ENCODE data around the gene SPATA13. TPM values are rescaled to one million over a fixed set of nuclear protein-coding genes. Genes with fewer than 3 reads are reported as not detected.

The SPATA13 gene
- total and polyA plus RNA-seq, 10 of the 15 experiments (the other 5 are each of a cell fraction or from before 2014, with no cell fraction given) = 2.4 to 11.1 (median 10.2) TPM

DNA sequence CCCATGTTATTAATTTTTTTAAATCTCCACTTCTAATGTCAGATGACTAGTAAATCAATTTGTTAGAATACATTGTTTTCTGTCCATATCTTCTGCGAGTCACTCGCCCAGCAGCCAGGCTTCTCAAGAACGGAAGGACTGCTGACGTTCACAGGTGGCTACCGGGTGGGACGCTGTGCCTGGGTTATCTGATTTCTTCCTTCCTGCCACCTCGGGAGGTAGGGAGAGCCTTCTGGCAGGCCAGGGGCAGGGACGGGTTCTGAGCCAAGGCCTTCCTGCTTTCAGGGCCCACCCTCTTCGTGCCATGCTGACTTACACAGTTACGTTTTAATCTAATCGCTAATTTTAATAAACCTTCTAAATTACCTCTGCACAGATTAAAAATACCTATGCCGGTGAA lies 140.9 kb downstream of the SPATA13 start (continued):
- TF ChIP-seq, protein P1, sequence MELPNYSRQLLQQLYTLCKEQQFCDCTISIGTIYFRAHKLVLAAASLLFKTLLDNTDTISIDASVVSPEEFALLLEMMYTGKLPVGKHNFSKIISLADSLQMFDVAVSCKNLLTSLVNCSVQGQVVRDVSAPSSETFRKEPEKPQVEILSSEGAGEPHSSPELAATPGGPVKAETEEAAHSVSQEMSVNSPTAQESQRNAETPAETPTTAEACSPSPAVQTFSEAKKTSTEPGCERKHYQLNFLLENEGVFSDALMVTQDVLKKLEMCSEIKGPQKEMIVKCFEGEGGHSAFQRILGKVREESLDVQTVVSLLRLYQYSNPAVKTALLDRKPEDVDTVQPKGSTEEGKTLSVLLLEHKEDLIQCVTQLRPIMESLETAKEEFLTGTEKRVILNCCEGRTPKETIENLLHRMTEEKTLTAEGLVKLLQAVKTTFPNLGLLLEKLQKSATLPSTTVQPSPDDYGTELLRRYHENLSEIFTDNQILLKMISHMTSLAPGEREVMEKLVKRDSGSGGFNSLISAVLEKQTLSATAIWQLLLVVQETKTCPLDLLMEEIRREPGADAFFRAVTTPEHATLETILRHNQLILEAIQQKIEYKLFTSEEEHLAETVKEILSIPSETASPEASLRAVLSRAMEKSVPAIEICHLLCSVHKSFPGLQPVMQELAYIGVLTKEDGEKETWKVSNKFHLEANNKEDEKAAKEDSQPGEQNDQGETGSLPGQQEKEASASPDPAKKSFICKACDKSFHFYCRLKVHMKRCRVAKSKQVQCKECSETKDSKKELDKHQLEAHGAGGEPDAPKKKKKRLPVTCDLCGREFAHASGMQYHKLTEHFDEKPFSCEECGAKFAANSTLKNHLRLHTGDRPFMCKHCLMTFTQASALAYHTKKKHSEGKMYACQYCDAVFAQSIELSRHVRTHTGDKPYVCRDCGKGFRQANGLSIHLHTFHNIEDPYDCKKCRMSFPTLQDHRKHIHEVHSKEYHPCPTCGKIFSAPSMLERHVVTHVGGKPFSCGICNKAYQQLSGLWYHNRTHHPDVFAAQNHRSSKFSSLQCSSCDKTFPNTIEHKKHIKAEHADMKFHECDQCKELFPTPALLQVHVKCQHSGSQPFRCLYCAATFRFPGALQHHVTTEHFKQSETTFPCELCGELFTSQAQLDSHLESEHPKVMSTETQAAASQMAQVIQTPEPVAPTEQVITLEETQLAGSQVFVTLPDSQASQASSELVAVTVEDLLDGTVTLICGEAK (IDR thresholded peaks at IDR 0.05; ENCODE audit: borderline replicate concordance) = no peak
- TF ChIP-seq CHD1 (IDR thresholded peaks at IDR 0.05; ENCODE audit: low read depth, low read length) = no peak
- TF ChIP-seq, protein P2, sequence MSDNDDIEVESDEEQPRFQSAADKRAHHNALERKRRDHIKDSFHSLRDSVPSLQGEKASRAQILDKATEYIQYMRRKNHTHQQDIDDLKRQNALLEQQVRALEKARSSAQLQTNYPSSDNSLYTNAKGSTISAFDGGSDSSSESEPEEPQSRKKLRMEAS (IDR thresholded peaks at IDR 0.05; ENCODE audit: low read depth, low read length) = no peak

DNA sequence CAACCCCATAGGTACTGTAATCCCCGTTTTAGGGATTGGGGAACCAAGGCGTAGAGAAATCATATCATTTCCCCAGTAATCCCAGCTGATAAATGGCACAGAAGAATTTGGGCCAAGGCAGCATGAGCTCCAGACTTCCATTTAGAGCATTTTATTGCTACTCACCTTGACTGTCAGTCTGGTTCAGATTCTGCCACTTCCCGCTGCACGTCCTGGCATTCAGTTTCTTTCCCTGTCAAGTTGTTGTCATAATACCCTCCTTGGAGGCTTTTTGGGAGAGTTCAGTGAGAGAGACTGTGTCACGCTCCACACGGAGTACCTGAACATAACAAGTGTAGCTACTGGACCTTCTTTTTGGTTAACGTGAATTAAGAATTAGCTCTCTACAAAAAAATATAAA lies 141.4 kb downstream of the SPATA13 start:
- H3K4me3 ChIP-seq = no peak overlapping the region
- BruUV-seq (replicated peaks) = no TSS peak
- in situ Hi-C loops (cut with MboI) (no loop called here), intact Hi-C loops (cut with micrococcal nuclease; ENCODE audit: unreplicated experiment) (no loop called here)
- no peaks in the 10 kb centered on the region for H3K9me3 ChIP-seq (replicated peaks; ENCODE audit: control insufficient read depth, insufficient read depth, low read length)
- no peaks in the 10 kb centered on the region for H3K4me1 ChIP-seq (ENCODE audit: control insufficient read depth, insufficient read depth, low read length)
- DNase-seq (ENCODE audit: low read depth, low spot score) = no peak
- H2AFZ ChIP-seq (ENCODE audit: control insufficient read depth, low read depth, low read length) = no peak overlapping the region
- H3K79me2 ChIP-seq (ENCODE audit: control insufficient read depth, insufficient read depth, low read length) = no peaks in the 10 kb centered on the region
- ATAC-seq = no peak
- no peaks in the 10 kb centered on the region for H3K27me3 ChIP-seq (replicated peaks in 1 of 2; ENCODE audit: control insufficient read depth in 2 of 2, insufficient read depth in 2 of 2, low read length in 1 of 2)
- H3K27ac ChIP-seq (ENCODE audit: control insufficient read depth, insufficient read depth) = no peak overlapping the region
- ChIA-PET POLR2A (interaction anchor here (0.7 kb wide), 1 partner anchor 13 kb away, joined by 3 read pairs; no protein-coding TSS in a partner anchor), SMC1A (ENCODE audit: uncharacterized antibody, unreplicated experiment) (interaction anchor here (1.2 kb wide), 1 partner anchor 74 kb away, joined by 3 read pairs; no protein-coding TSS in a partner anchor), CTCF (interaction anchor here (1.1 kb wide), 1 partner anchor 10 kb away, joined by 3 read pairs; no protein-coding TSS in a partner anchor), RAD21 (ENCODE audit: unreplicated experiment) (no interaction called here)
- no peaks in the 10 kb centered on the region for H4K20me1 ChIP-seq (ENCODE audit: control insufficient read depth, insufficient read depth)
- FAIRE-seq = no peak
- TF ChIP-seq SMARCA5 (IDR thresholded peaks at IDR 0.05) (no peak), SMC3 (IDR thresholded peaks at IDR 0.05; ENCODE audit: borderline replicate concordance, low read length) (no peak), MTA3 (IDR thresholded peaks at IDR 0.05; ENCODE audit: borderline replicate concordance, low read length) (no peak), CHD2 (IDR thresholded peaks at IDR 0.05; ENCODE audit: borderline replicate concordance, low read depth, low read length) (no peak)
- WGBS (ENCODE audit: insufficient coverage, insufficient replicate concordance, low lambda C conversion rate, missing lambda C conversion rate) = 94% methylated on average over 7 of the region's 7 CpGs
- no peak overlapping the region for H3K4me2 ChIP-seq (ENCODE audit: control insufficient read depth, insufficient read depth)
- H3K9ac ChIP-seq (ENCODE audit: control insufficient read depth, insufficient read depth, low read length) = no peak overlapping the region
- H3K36me3 ChIP-seq (ENCODE audit: control insufficient read depth in 2 of 2, insufficient read depth in 2 of 2, low read length in 1 of 2) = peaks cover 1 to 26% of the 10 kb centered on the region in 2 experiments

Measured in GM12878 (cell line).